NCI-H2107 treated with DMSO at 0.1 percent for 48 hours (cell line): ENCODE results near the gene APLF.

Experiments used
- DNase-seq: peaks from one replicate; lab custom pipeline; 2025; ENCODE audit not compliant: unreplicated experiment; lab: John Stamatoyannopoulos, UW

Gene APLF, protein sequence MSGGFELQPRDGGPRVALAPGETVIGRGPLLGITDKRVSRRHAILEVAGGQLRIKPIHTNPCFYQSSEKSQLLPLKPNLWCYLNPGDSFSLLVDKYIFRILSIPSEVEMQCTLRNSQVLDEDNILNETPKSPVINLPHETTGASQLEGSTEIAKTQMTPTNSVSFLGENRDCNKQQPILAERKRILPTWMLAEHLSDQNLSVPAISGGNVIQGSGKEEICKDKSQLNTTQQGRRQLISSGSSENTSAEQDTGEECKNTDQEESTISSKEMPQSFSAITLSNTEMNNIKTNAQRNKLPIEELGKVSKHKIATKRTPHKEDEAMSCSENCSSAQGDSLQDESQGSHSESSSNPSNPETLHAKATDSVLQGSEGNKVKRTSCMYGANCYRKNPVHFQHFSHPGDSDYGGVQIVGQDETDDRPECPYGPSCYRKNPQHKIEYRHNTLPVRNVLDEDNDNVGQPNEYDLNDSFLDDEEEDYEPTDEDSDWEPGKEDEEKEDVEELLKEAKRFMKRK

DNA sequence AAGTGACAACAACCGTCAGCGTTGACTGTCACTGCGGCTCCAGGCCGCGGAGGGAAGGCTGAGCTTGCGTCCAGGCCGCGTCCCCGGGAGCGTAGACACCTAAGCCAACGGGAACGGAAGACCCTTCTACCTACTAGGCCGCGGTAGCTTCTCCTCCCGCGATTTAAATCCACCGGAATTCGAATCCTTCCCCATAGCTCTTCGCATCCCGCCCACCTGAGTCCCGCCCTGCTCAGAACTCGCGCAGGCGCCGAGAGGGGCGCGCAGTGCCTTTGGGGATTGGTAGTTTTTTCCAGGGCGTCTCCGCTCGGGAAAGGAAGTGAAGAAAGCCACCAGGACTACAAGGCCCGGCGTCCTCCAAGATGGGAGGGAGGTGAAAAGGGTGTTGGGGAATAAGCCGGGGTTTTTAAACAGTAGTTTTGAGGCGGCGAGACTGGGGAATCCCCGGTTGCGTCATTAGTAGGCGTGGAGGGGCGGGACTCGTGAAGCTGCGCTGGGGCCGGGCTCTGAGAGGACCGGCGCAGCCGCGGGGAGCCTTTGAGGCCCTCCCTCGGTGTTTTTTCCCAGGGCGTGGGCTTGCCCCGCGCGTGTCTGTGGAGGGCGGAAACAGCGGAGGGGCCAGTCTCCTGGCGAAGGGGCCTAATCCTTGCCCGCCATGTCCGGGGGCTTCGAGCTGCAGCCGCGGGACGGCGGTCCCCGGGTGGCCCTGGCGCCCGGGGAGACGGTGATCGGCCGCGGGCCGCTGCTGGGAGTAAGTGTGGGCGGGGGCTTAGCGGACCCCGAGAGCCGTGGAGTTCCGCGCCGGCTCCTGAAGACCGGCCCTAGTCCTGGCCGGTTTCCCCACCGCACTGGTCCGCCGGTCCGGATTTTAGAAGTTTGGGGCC is at the start of gene APLF, which contains the start of gene FBXO48:
Gene APLF, plus strand, starts transcription at position 509 of the 884 bp plus-strand sequence. Its CDS starts 147 bp downstream, at position 656.
Gene FBXO48, minus strand, starts transcription at position 218 of the 884 bp plus-strand sequence. CDS start 2,149 bp downstream, outside the sequence.
- DNase-seq, result peak; percentile 90

DNA sequence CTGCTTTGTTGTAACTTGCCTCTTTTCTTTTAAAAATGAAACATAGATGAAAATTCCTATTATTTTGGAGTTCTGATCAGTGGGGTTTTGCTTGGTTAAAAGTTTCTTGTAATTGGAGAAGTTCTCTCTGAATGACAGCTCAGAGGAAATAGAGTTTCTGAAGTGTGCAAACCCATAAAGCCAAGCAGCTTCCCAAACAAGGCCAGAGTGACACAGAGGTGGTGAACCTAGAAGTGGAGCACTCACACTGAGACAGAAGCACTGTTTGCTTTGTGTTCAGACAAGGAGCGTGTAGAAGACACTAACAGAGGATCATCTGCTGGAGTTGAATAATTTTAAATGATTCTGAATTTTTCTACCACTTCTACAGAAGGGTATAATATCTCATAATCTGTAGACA is 49.5 kb upstream of the APLF start:
- DNase-seq, result no peak

DNA sequence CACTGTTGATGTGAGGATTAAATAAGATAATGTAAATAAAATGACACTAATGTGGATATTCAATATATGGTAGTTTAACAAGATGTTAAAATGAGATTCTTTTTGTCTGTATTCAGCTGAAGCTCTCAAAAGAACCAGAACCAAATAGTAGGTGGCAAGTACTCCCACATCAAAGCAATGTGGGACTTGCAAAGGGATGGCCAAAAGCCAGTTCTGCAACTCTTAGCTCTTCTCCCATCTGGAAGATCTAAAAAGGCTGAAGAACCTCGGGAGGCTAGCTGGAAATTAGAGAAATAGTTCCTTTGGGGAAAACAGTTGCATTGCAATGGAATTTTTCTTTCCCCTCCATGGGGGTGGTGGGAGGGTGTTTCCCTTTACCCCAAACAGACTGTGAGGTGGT is 49.0 kb upstream of the APLF start:
- no peak for DNase-seq

DNA sequence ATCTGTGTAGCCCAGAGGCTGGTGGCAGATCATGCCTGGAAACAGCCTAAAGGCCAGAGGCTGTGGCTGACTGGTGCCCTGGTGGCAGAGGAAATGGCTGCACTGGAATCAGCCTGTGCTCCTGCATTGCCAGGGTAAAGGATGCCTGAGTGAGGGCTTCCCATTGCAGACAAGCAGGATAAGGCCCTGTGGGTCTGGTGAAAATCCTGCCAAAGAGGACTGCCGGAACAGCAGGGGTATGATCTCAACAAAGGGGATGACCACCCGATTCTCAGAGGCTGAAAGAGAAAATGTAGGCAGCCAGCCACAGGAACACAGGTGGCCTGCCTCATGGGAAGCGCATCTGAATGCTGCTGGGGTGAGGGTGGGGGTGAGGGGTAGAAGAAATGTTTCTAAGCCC is 48.5 kb upstream of the APLF start:
- DNase-seq, result no peak

DNA sequence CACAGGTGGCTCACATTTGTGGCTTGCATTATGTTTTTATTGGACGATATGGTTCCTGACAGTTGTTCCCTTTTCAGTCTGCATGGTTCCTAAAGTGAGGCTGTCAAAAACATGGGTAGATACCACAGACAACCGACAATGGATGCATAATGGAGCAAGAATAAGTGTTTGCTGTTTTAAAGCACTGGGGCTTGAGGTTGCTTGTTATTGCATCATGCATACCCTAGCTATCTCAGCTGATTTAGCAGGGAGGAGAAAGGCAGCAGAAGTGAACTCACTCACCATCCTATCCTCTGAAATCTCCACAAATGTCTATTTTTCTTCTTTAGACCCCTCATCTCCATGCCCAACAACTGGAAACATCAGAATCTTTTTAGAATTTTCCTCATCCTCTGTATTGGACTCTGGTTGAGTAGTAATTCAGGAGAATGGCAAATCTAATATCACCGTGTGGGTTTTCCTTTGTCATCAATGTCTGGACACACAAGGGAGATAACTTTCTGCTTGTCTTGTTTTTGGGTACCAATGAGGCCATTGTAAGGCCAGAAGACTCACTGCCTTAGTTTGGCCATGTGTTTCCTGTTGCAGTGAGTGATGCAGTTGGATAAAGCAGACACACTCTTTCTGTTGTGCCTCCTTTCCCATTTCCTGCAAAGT is 47.0 kb upstream of the APLF start:
- DNase-seq, result peak; percentile 31

DNA sequence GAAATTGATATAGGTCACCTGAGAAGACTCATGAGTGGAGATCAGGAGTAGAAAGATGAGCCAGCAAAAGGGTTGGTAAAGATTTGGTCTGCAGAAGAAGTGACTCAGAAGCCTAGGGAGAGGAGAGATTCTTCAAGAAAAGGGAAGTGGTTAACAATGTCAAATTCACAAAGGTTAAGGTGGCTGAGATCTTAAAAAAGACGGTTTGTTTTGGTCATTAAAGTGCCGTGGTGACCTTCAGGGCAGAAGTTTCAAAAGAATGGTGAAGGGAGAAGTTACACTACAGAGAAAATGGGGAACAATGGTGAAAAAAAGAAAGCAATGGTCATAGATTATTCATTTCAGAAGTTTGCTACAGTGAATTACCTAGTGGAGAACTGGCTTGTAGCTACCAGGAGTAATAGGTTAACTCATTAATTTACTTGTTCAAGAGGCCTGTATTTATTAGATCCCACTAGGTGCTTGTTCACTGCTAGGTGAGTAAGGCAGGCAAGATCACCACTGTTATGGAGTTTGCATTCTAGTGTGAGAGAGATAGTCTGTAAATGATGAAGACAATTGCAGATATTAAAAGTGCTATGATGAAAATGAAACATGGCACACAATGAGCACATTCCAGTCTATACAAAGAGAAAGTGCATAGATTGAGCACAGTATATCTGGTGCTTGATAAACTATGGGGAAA is 43.3 kb upstream of the APLF start:
- DNase-seq, result no peak

DNA sequence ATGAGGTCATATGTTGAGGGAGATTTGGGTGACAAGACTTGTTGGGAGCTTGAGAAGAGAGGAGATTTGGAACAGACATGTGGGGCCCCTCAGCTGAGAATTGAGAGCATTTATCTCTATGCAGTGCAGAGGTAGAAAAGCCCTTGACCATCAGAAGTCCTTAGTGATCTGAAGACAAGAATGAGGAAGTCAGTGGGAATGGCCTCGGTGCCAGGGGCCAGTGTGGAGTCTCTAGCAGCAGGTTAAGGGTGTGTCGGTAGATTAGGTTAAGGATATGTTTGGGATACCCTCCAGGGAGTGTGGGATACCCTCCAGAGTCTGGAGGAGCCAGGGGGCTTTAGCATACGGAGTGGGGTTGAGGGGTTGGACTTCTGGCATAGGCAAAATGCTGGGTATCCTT is 41.9 kb upstream of the APLF start:
- no peak for DNase-seq

DNA sequence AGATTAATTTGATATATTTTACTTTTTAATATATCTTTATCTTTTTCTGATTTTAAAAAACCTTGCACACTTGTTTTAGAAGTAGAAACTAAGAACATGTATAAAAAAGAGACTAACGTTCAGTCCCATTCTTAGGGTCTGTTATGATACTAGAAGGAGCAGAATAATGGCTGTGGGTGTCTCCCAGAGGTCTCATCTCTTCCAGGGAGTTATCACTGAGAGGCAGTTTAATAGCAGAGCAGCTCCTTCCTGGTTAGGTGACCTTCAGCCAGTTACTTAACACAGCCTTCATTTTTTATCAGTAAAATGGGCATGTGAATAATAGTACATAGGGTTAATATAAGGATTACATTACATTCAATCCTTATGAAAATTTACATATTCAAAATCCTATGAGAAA is 40.9 kb upstream of the APLF start:
- DNase-seq, result no peak

DNA sequence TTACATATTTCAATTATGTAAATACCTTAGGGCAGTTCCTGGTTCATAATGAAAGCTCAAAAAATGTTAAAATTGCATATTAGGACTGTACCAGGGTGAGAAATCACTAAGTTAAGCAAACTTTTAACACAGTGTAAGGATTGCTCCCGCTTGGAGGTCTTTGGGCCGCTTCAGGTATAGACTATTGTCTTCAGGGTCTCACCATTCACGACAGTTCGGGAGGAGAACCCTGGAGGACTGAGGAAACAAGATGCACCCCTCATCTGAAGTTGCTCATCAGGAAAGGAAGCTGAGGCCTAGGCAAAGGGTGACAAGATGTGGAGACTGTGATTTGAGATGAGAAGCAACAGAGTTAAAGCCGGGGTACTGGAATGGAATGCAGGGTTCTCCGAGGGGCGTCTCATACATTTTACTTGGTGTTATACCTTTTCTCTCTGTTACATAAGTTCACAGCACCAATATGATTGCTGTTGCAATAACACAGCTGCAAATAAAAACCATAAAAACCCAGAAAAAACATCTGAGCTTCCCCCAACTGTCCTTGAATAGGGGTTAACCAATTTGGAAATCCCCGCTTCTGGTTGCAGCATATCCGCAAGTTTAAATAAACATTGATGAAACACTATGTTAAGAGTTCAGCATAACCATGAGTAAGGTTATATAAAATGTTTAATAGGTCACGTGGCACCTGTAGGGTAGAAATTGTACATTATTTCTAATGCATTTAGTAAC is 40.4 kb upstream of the APLF start:
- DNase-seq, result no peak

DNA sequence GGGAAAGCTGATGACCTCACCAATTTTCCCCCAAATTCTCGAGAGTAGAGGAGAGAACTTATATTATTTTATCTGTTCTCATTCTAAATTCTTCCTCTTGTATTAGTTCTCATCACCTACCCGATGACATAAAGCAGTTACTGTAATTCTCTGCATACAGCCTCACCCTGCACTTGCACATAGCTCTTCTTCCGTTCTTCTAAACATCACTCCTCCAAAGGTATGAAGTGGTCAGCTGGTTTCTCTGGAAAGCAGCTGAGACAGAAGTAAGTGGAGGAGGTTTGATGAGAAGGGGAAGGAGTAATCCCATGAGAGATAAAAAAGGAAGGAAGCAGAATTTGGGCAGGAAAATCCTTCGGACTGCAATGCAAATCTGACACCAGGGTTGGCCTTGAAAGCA is 39.3 kb upstream of the APLF start:
- DNase-seq, result no peak

DNA sequence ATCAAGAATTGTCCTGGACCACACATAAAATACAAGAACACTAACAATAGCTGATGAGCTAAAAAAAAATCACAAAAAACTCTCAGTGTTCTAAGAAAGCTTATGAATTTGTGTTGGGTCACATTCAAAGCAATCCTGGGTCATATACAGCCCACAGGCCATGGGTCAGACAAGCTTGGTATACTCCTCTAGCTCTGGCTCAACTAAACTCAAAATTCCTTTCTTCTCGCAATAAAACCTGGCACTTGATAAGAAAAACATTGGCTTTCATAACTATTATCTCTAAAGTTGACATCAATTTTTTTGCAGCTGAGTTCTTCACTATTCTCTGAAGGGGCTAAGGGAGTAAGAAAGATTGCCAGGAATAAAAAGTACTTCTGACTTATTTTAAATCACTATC is 38.6 kb upstream of the APLF start:
- no peak for DNase-seq

DNA sequence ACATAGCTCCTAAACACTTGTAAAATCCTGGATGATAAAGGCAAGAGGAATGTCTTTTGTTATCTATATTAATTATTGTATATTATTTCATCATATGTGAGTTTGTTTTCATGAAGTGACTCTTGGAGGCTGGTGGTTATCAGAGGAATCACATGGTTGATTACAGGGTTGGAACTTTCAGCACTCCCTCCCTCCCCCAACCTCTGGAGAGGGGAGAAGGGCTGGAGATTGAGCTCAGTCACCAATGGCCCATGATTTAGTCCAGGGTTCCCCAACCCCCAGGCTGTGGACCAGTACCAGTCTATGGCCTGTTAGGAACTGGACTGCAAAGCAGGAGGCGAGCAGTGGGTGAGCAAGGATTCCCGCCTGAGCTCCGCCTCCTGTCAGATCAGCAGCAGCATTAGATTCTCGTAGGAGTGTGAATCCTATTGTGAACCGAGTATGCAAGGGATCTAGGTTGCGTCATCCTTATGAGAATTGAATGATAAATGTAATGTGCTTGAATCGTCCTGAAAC is 38.0 kb upstream of the APLF start:
- DNase-seq, result no peak

DNA sequence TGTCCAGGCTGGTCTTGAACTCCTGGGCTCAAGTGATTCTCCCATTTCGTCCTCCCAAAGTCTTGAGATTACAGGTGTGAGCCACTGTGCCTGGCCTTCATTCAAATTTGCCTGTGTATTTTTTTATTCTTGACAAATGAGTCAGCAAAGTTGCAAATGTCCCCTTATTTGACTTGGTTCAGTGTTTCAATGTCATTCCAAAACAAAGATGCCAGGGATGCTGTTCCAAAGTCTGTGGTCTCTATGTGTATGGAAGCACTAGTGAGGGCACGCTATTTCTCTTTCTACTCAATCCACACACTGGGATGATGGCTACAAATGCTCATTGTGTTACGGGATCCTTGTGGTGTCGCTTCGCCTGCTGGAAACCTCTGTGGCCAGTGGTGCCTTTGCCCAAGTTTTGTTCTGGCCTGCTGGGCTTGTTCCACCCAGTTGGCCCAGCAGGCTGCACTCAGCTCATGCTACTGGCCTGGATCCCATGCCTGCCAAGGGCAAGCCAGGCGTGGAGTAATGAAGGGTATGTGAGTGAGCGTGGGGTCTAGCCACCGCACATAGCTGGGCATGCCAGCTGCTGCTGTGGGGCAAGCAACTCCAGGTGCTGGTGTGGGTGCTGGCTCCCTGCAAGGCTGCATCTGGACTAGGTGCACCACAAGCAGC is 35.9 kb upstream of the APLF start:
- no peak for DNase-seq

DNA sequence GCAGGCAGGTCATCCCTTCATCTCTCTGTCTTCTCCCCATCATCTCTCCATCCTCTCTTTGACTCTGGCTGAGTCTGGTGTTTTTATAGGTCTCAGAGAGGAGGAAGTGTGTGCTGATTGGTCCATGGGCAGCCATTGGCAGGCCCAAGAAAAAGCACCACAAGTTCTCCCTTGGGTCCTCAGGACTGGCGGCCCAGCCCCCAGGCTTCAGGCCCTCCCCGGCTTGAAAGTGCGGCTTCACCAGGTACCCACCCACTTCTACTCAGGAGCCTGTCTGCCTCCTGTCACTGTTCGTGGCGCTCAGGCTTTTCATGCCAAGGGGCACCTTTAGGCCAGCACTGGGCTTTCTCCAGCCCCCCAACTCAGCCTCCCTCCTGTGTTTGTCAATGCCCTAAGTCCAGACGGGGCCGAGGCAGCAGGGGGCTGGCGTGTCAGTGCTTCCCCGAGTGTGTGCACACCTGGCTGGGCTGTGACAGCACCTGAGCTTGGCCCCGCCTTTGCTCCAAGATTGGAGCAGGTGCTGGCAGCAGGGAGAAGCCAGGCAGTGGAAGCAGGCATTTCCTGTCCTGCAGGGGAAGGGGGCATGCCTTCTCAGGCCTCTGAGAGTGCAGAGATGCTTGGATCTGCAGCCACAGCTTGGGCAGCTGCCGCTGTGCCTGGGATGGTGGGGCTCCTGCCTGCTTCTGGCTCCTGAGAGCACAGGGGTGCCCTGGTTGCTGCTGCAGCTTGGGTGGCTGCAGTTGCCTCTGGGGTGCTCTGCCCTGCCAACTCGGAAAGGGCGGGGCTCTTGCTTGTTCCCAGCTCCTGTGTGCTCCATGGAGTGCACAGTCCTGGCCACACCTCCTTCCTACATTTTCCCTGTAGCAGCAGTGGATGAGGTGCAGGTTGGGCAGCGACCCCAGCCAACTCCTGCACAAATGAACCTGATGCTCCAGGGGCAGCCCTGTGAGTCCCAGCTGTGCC is 34.4 kb upstream of the APLF start:
- no peak for DNase-seq

DNA sequence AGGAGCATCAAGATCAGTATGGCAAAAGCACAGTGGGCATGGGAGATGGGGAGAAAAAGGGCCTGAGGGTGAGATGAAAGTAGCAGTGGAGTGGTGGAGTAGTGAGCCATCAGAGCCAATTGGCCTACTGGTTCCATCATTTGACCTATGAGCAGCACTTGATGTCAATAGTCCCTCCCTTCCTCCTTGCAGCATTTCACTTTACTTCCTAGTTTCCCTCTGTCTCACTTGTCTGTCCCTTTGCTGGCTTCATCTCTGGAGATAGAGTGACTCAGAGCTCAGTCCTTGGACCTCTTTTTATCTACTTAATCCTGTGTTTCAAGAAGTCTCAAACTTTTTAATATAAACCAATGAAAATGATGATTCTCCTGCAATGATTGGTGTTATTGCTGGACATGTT is 32.4 kb upstream of the APLF start:
- DNase-seq, result no peak

DNA sequence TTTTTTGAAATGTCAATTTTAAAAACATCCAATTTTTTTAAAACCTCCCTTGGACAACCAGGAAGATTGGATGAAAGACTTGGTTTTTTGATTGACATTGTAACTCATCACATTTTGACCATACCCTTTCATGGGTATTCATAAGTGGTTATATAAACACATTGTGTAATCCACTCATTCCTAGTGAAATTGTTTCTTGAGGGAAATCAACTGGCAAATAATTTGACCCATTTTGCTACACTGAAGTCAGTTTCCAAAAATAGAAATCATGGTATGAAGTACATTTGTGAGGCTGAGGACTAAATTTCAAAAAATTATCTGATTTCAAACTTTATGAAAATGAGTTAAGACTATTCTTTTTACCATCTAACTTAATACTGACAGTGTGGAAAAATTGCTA is 31.8 kb upstream of the APLF start:
- DNase-seq, result no peak

DNA sequence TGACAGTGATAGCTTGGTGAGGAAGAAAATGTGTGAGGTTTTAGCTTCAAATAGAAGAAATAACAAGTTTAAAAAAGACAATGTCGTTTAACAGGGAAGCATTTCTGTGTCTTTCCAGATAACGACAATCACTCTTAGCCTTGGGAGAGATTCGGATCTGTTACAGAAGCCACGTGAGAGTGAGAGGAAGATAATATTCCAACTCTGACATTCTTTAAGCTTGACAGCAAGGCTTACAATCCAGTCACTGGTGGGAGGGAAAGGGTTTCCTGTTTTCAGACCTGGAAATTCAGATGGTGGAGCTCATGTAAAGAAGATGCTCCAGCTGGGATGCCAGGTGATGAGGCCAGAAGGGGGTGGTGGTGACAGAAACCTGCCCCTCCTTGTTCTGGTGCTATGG is 31.1 kb upstream of the APLF start:
- DNase-seq, result no peak
